ACC112 (cell line): ENCODE measurements around the gene ZNF574.

Source experiments
- H2AFZ ChIP-seq: fragments of 200-600 bp; sonication (generic); one replicate; pipeline ENCODE4 v1.6.0; 2017; ENCODE audit warnings: antibody characterized with exemption, low read length; ENCODE audit not compliant: unreplicated experiment
- H3K27ac ChIP-seq: fragments of 200-600 bp; sonication (generic); 2 replicates; pipeline ENCODE4 v1.5.1; 2014; ENCODE audit warnings: low read depth, mild to moderate bottlenecking, antibody characterized with exemption, low read length, moderate library complexity
- H3K27me3 ChIP-seq: fragments of 200-600 bp; sonication (generic); 2 replicates; pipeline ENCODE4 v1.6.1; 2014; ENCODE audit warnings: mild to moderate bottlenecking, antibody characterized with exemption, low read length, moderate library complexity, mixed read lengths; ENCODE audit not compliant: insufficient read depth
- H3K36me3 ChIP-seq: fragments of 200-600 bp; sonication (generic); 2 replicates; pipeline ENCODE4 v1.6.1; 2016; ENCODE audit warnings: mild to moderate bottlenecking, antibody characterized with exemption, low read length, moderate library complexity, mixed read lengths; ENCODE audit not compliant: insufficient read depth
- H3K4me1 ChIP-seq: fragments of 200-600 bp; sonication (generic); one replicate; pipeline ENCODE4 v1.6.1; 2016; ENCODE audit warnings: low read length, mixed read lengths; ENCODE audit not compliant: insufficient read depth, unreplicated experiment, control insufficient read depth
- H3K4me3 ChIP-seq: fragments of 200-600 bp; sonication (generic); 2 replicates; pipeline ENCODE4 v1.5.1; 2014; ENCODE audit warnings: mild to moderate bottlenecking, low read depth, low read length
- H3K79me2 ChIP-seq: fragments of 200-600 bp; sonication (generic); one replicate; pipeline ENCODE4 v1.6.0; 2016; ENCODE audit warnings: low read length; ENCODE audit not compliant: control insufficient read depth, unreplicated experiment, insufficient read depth

The ZNF574 gene

GRCh38 chr19:42105368-42105767, 29.4 kb downstream of the ZNF574 start:
- H2AFZ ChIP-seq, result no peak overlapping the region
- H3K36me3 ChIP-seq, result no peaks in the 10 kb centered on the region
- no peak overlapping the region for H3K27ac ChIP-seq
- H3K79me2 ChIP-seq, result no peaks in the 10 kb centered on the region
- no peaks in the 10 kb centered on the region for H3K4me1 ChIP-seq
- no peaks in the 10 kb centered on the region for H3K27me3 ChIP-seq
- no peak overlapping the region for H3K4me3 ChIP-seq

GRCh38 chr19:42108527-42109389, 32.8 kb downstream of the ZNF574 start:
- H3K27ac ChIP-seq, result no peak overlapping the region

GRCh38 chr19:42109896-42110295, 33.9 kb downstream of the ZNF574 start:
- Histone ChIP-seq H3K36me3 (no peaks in the 10 kb centered on the region), H3K27ac (no peak overlapping the region), H3K4me3 (no peak overlapping the region)

More at GRCh38 chr19:42108527-42109389, 32.8 kb downstream of the ZNF574 start:
- H3K36me3 ChIP-seq, result no peaks in the 10 kb centered on the region
- H3K4me1 ChIP-seq, result peaks cover 25% of the 10 kb centered on the region
- H3K79me2 ChIP-seq, result no peaks in the 10 kb centered on the region
- no peak overlapping the region for H3K4me3 ChIP-seq
- no peaks in the 10 kb centered on the region for H3K27me3 ChIP-seq
- H2AFZ ChIP-seq, result no peak overlapping the region

GRCh38 chr19:42110658-42111057, 34.7 kb downstream of the ZNF574 start:
- Histone ChIP-seq H3K27ac (peak overlapping the region; percentile 97), H3K79me2 (no peaks in the 10 kb centered on the region), H3K36me3 (no peaks in the 10 kb centered on the region), H3K27me3 (no peaks in the 10 kb centered on the region), H2AFZ (no peak overlapping the region), H3K4me3 (no peak overlapping the region), H3K4me1 (peaks cover 35% of the 10 kb centered on the region)

More at GRCh38 chr19:42109896-42110295, 33.9 kb downstream of the ZNF574 start:
- H2AFZ ChIP-seq, result no peak overlapping the region
- peaks cover 35% of the 10 kb centered on the region for H3K4me1 ChIP-seq
- H3K27me3 ChIP-seq, result no peaks in the 10 kb centered on the region
- no peaks in the 10 kb centered on the region for H3K79me2 ChIP-seq

- H3K27me3 ChIP-seq, result no peaks in the 10 kb centered on the region
- no peaks in the 10 kb centered on the region for H3K36me3 ChIP-seq
- H3K4me1 ChIP-seq, result peaks cover 35% of the 10 kb centered on the region
- no peak overlapping the region for H3K4me3 ChIP-seq
- peak overlapping the region; percentile 97 for H3K27ac ChIP-seq
- H3K79me2 ChIP-seq, result no peaks in the 10 kb centered on the region
- no peak overlapping the region for H2AFZ ChIP-seq
These were observed 35.4 kb downstream of the ZNF574 start for GRCh38 chr19:42111384-42111783.

GRCh38 chr19:42111811-42112210, 35.8 kb downstream of the ZNF574 start:
- Histone ChIP-seq H3K79me2 (no peaks in the 10 kb centered on the region), H3K27ac (peak overlapping the region; percentile 97), H2AFZ (no peak overlapping the region), H3K27me3 (no peaks in the 10 kb centered on the region), H3K4me1 (peaks cover 35% of the 10 kb centered on the region), H3K36me3 (no peaks in the 10 kb centered on the region), H3K4me3 (no peak overlapping the region)

GRCh38 chr19:42113641-42114348, 37.8 kb downstream of the ZNF574 start:
- H3K4me1 ChIP-seq, result peaks cover 37% of the 10 kb centered on the region
- no peak overlapping the region for H3K4me3 ChIP-seq
- H2AFZ ChIP-seq, result no peak overlapping the region
- no peaks in the 10 kb centered on the region for H3K36me3 ChIP-seq
- H3K27ac ChIP-seq, result peak overlapping the region; percentile 97
- H3K79me2 ChIP-seq, result no peaks in the 10 kb centered on the region
- no peaks in the 10 kb centered on the region for H3K27me3 ChIP-seq

- H3K36me3 ChIP-seq, result no peaks in the 10 kb centered on the region
- no peak overlapping the region for H2AFZ ChIP-seq
- H3K27me3 ChIP-seq, result no peaks in the 10 kb centered on the region
- peak overlapping the region; percentile 97 for H3K27ac ChIP-seq
- no peaks in the 10 kb centered on the region for H3K79me2 ChIP-seq
- peaks cover 37% of the 10 kb centered on the region for H3K4me1 ChIP-seq
- H3K4me3 ChIP-seq, result no peak overlapping the region
These were observed 38.4 kb downstream of the ZNF574 start for GRCh38 chr19:42114412-42114811.

GRCh38 chr19:42115219-42115618, 39.3 kb downstream of the ZNF574 start:
- Histone ChIP-seq H3K4me1 (peaks cover 37% of the 10 kb centered on the region), H3K27ac (no peak overlapping the region)

GRCh38 chr19:42115705-42116104, 39.7 kb downstream of the ZNF574 start:
- H3K27ac ChIP-seq, result no peak overlapping the region
- no peaks in the 10 kb centered on the region for H3K79me2 ChIP-seq
- H3K4me1 ChIP-seq, result peaks cover 40% of the 10 kb centered on the region
- H3K27me3 ChIP-seq, result no peaks in the 10 kb centered on the region
- H3K36me3 ChIP-seq, result no peaks in the 10 kb centered on the region
- H3K4me3 ChIP-seq, result no peak overlapping the region
- no peak overlapping the region for H2AFZ ChIP-seq

More at GRCh38 chr19:42115219-42115618, 39.3 kb downstream of the ZNF574 start:
- H3K79me2 ChIP-seq, result no peaks in the 10 kb centered on the region
- H2AFZ ChIP-seq, result no peak overlapping the region
- H3K36me3 ChIP-seq, result no peaks in the 10 kb centered on the region
- H3K4me3 ChIP-seq, result no peak overlapping the region
- no peaks in the 10 kb centered on the region for H3K27me3 ChIP-seq
